ENCODE data around the gene ENDOD1. TPM values are rescaled to one million over a fixed set of nuclear protein-coding genes. Genes with fewer than 3 reads are reported as not detected.
A peak's percentile ranks its signal among the peaks of the same experiment; 100 is the strongest.
"Not testable (repeated sequence)": the region's sequence is repeated elsewhere in the genome, so short reads cannot be mapped to it uniquely, and the experiment has no call there.

Gene ENDOD1, protein sequence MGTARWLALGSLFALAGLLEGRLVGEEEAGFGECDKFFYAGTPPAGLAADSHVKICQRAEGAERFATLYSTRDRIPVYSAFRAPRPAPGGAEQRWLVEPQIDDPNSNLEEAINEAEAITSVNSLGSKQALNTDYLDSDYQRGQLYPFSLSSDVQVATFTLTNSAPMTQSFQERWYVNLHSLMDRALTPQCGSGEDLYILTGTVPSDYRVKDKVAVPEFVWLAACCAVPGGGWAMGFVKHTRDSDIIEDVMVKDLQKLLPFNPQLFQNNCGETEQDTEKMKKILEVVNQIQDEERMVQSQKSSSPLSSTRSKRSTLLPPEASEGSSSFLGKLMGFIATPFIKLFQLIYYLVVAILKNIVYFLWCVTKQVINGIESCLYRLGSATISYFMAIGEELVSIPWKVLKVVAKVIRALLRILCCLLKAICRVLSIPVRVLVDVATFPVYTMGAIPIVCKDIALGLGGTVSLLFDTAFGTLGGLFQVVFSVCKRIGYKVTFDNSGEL
- 4.3 TPM for polyA plus RNA-seq (2013, experiment 1 of 4)
- 4.5 TPM for polyA plus RNA-seq (2013, experiment 2 of 4)
- 3.4 TPM for polyA plus RNA-seq (2013, experiment 3 of 4)
- polyA plus RNA-seq (2013, experiment 4 of 4), result 4.3 TPM

DNA sequence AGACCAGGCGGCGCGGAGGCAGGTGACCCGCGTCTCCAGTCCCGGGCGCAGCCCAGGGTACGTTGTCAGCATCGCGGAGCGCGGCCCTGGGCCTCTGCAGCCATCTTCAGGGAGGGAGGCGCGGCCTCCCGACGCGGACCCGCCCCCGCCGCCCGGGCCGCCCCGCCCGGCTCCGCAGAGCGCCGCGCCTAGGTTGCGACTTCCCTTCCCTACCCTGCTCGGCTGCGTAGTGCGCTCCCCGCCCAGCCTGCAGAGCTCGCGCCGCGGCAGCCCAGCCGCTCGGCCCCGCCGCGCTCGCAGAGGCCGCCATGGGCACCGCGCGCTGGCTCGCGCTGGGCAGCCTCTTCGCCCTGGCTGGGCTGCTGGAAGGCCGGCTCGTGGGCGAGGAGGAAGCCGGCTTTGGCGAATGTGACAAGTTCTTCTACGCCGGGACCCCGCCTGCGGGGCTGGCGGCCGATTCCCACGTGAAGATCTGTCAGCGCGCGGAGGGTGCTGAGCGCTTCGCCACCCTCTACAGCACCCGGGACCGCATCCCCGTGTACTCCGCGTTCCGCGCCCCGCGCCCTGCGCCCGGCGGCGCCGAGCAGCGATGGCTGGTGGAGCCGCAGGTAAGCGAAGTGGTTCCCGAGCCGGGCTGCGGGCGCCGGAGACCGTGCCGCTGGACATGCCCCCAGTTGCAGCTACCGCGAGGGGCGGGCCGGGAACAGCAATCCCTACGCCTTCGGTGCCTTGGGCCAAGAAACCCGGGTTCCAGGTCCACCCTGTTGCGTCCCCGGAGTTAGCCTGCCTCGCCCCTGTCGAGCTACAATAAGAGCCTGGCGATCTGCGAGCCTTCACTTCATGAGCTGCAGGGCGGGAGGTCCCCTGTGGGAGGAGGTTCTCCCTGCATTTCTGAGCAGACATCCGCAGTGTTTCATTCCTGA, at the start of gene ENDOD1:
ENDOD1 (plus strand) TSS at position 227 of the 923 bp plus-strand sequence; CDS start at position 309, 82 bp downstream.
- H3K4me3 ChIP-seq (ENCODE audit: insufficient read depth, low read depth, low read length), result peak within 1 kb of the TSS; percentile 69
- H3K27ac ChIP-seq (ENCODE audit: insufficient read depth, low read depth, low read length, poor library complexity, severe bottlenecking), result no peak within 1 kb of the TSS
- WGBS, 2 experiments, result 0% methylated on average over 106 of the region's 106 CpGs
- H3K4me1 ChIP-seq (ENCODE audit: control insufficient read depth, insufficient read depth, low read length), result peaks cover 6% of the 10 kb centered on the region
- no peaks in the 10 kb centered on the region for H3K9me3 ChIP-seq (ENCODE audit: control insufficient read depth, low read length)
- peaks cover 40% of the 10 kb centered on the region for H3K27me3 ChIP-seq (ENCODE audit: control insufficient read depth, insufficient read depth, low read length, poor library complexity, severe bottlenecking)
- no peaks in the 10 kb centered on the region for H3K36me3 ChIP-seq (ENCODE audit: control insufficient read depth, insufficient read depth, low read length)

DNA sequence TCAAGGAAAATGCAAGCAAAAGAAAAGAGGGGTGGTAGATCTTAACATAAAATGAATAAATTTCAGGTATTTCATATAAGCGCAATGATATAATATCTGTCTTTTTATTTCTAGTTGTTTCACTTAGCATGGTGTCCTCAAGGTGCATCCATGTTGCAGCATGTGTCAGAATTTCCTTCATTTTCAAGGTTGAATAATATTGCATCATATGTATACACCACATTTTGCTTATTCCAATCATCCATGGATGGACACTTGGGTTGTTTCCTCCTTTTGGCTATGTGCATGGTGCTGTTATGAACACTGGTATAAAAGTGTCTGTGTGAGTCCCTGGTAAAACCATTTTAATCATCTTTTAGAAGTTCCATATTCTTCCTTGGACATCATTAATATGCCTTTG, 47.4 kb upstream of the ENDOD1 start:
- Histone ChIP-seq H3K27me3 (ENCODE audit: control insufficient read depth, insufficient read depth, low read length, poor library complexity, severe bottlenecking) (no peaks in the 10 kb centered on the region), H3K36me3 (ENCODE audit: control insufficient read depth, insufficient read depth, low read length) (no peaks in the 10 kb centered on the region), H3K4me3 (ENCODE audit: insufficient read depth, low read depth, low read length) (no peak overlapping the region), H3K27ac (ENCODE audit: insufficient read depth, low read depth, low read length, poor library complexity, severe bottlenecking) (no peak overlapping the region), H3K4me1 (ENCODE audit: control insufficient read depth, insufficient read depth, low read length) (no peaks in the 10 kb centered on the region), H3K9me3 (ENCODE audit: control insufficient read depth, low read length) (no peaks in the 10 kb centered on the region)
- 100% methylated on average over 1 of the region's 1 CpG for WGBS, 2 experiments

DNA sequence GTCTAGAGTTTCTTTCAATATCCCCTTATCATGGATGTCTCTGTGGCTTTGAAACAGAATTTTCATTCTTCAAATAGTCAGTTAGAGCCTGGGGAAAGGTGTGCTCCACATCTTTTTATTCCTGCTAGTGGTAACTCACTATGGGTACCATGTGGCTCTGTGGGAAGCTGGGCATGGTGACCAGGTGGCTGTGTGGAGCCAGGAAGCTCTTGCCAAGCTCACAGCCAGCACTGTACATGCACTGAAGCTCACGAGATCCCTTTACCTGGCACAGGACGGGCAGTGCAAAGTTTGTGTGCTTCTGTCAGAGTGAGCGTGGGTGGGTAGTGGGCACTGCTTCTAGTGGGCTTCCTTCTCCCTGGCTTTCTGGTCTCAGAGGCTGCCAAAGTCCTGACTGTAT, 46.7 kb upstream of the ENDOD1 start:
- WGBS, 2 experiments, result 94 to 95% methylated on average over 3 of the region's 3 CpGs
- H3K36me3 ChIP-seq (ENCODE audit: control insufficient read depth, insufficient read depth, low read length), result no peaks in the 10 kb centered on the region
- H3K27ac ChIP-seq (ENCODE audit: insufficient read depth, low read depth, low read length, poor library complexity, severe bottlenecking), result no peak overlapping the region
- no peaks in the 10 kb centered on the region for H3K27me3 ChIP-seq (ENCODE audit: control insufficient read depth, insufficient read depth, low read length, poor library complexity, severe bottlenecking)
- H3K9me3 ChIP-seq (ENCODE audit: control insufficient read depth, low read length), result no peaks in the 10 kb centered on the region
- no peaks in the 10 kb centered on the region for H3K4me1 ChIP-seq (ENCODE audit: control insufficient read depth, insufficient read depth, low read length)
- H3K4me3 ChIP-seq (ENCODE audit: insufficient read depth, low read depth, low read length), result no peak overlapping the region

DNA sequence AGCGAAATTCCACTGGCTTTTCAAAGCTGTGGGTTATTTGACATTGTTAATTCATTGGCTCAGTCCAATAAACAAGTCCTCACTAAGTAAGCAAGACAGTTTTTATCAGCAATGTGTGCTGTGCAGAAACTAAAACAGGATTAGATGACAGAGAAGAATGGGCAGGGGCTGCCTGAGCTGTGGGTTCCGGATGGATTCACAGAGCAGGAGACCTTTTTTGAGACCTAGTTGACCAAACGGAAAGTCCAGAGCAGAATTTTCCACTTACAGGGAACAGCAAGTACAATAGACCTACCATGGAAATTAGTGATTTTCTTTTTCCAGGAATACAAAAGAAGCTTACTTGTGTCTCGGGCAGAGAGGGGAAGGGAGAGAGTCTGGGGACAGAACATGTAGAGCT, 45.6 kb upstream of the ENDOD1 start:
- Histone ChIP-seq H3K27ac (ENCODE audit: insufficient read depth, low read depth, low read length, poor library complexity, severe bottlenecking) (no peak overlapping the region), H3K27me3 (ENCODE audit: control insufficient read depth, insufficient read depth, low read length, poor library complexity, severe bottlenecking) (no peaks in the 10 kb centered on the region), H3K4me1 (ENCODE audit: control insufficient read depth, insufficient read depth, low read length) (no peaks in the 10 kb centered on the region), H3K36me3 (ENCODE audit: control insufficient read depth, insufficient read depth, low read length) (no peaks in the 10 kb centered on the region), H3K9me3 (ENCODE audit: control insufficient read depth, low read length) (no peaks in the 10 kb centered on the region), H3K4me3 (ENCODE audit: insufficient read depth, low read depth, low read length) (no peak overlapping the region)
- WGBS, 2 experiments, result 89 to 90% methylated on average over 4 of the region's 4 CpGs

DNA sequence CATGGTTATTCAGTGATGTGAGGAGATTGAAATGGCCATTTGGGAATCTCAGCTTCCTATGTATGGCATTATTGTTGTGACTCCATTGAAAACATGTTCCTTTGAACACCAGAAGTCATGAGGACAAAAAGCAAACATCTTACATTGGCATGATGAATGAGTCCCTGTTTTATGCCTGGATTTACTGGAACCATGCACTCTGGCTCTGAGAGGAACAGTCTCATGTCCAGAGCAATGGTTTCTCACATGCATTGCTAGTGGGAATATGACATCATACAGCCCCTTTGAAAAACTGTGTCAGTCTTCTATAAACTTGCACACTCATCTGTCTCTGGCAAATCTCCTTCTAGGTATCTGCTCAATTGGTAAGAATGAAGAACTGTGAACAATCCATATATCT, 43.8 kb upstream of the ENDOD1 start:
- H3K36me3 ChIP-seq (ENCODE audit: control insufficient read depth, insufficient read depth, low read length), result no peaks in the 10 kb centered on the region
- H3K9me3 ChIP-seq (ENCODE audit: control insufficient read depth, low read length), result no peaks in the 10 kb centered on the region
- no peak overlapping the region for H3K27ac ChIP-seq (ENCODE audit: insufficient read depth, low read depth, low read length, poor library complexity, severe bottlenecking)
- no peaks in the 10 kb centered on the region for H3K27me3 ChIP-seq (ENCODE audit: control insufficient read depth, insufficient read depth, low read length, poor library complexity, severe bottlenecking)
- H3K4me3 ChIP-seq (ENCODE audit: insufficient read depth, low read depth, low read length), result no peak overlapping the region
- no peaks in the 10 kb centered on the region for H3K4me1 ChIP-seq (ENCODE audit: control insufficient read depth, insufficient read depth, low read length)

DNA sequence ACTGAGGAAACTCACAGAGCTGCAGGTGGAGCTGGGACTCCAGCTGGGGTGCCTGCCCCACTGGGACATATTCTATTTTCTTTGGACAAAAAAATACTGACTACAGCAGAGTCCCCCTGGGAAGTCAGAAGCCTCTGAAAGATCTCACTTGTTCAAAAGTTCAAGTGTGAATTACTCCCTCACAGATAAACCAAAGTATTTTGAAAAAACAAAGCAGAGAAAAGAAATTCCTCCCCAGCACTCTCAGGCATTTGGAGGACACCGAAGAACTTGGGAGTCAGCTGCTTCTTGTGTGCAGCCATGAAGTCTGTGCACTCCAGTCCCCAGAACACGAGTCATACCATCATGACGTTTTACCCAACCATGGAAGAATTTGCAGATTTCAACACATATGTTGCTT, 40.5 kb upstream of the ENDOD1 start, which contains the start of gene KDM4F:
KDM4F (plus strand) TSS at position 301 of the 400 bp plus-strand sequence.
- not testable (repeated sequence) for H3K27ac ChIP-seq (ENCODE audit: insufficient read depth, low read depth, low read length, poor library complexity, severe bottlenecking); H3K27me3 ChIP-seq (ENCODE audit: control insufficient read depth, insufficient read depth, low read length, poor library complexity, severe bottlenecking); H3K9me3 ChIP-seq (ENCODE audit: control insufficient read depth, low read length); H3K4me3 ChIP-seq (ENCODE audit: insufficient read depth, low read depth, low read length); H3K36me3 ChIP-seq (ENCODE audit: control insufficient read depth, insufficient read depth, low read length); H3K4me1 ChIP-seq (ENCODE audit: control insufficient read depth, insufficient read depth, low read length)
- WGBS, 2 experiments, result 95 to 100% methylated on average over 3 of the region's 3 CpGs

DNA sequence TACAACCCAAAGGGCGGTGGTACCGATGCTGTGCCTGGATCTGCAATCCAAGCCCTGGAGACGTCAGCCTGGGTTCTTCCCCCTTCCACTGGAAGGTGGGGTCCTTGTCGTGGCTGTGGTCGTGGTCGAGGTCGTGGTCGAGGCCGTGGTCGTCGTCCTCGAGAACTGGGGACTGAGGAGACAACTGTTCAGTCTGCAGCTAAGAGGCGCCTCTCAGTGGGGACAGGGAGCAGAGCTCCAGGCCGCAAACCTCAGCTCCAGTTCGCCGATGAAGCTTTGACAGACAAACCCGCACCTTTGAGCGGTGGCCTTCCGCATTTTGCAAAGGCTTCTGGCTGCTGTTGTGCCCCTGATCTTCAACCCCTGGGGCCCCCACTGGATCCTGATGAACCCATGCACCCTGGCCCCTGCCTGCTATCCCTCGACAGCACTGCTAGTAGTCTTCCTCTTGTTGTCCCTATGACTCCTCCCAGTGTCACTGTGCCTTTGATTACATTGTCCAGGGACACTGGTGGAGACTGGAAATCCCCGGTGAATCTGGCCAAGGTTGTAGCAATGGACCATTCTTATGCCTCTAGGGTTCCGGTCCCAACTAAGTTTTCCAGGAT, 38.9 kb upstream of the ENDOD1 start:
- no peaks in the 10 kb centered on the region for H3K4me1 ChIP-seq (ENCODE audit: control insufficient read depth, insufficient read depth, low read length)
- WGBS, 2 experiments, result 94 to 96% methylated on average over 22 of the region's 22 CpGs
- H3K27ac ChIP-seq (ENCODE audit: insufficient read depth, low read depth, low read length, poor library complexity, severe bottlenecking), result no peak overlapping the region
- no peaks in the 10 kb centered on the region for H3K27me3 ChIP-seq (ENCODE audit: control insufficient read depth, insufficient read depth, low read length, poor library complexity, severe bottlenecking)
- H3K9me3 ChIP-seq (ENCODE audit: control insufficient read depth, low read length), result no peaks in the 10 kb centered on the region
- no peak overlapping the region for H3K4me3 ChIP-seq (ENCODE audit: insufficient read depth, low read depth, low read length)
- H3K36me3 ChIP-seq (ENCODE audit: control insufficient read depth, insufficient read depth, low read length), result no peaks in the 10 kb centered on the region

DNA sequence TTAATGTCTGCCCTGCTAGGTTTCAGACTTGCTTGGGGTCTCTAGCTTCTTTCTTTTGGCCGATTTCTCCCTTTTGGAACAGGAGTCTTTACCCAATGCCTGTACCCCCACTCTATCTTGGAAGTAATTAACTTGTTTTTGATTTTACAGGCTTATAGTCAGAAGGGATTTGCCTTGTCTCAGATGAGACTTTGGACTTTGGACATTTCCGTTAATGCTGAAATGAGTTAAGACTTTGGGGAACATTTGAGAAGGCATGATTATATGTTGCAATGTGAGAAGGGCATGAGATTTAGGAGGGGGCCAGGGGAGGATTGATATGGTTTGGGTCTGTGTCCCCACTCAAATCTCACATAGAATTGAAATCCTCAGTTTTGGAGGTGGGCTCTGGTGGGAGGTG, 35.3 kb upstream of the ENDOD1 start:
- H3K9me3 ChIP-seq (ENCODE audit: control insufficient read depth, low read length), result no peaks in the 10 kb centered on the region
- H3K36me3 ChIP-seq (ENCODE audit: control insufficient read depth, insufficient read depth, low read length), result no peaks in the 10 kb centered on the region
- H3K27ac ChIP-seq (ENCODE audit: insufficient read depth, low read depth, low read length, poor library complexity, severe bottlenecking), result no peak overlapping the region
- no peak overlapping the region for H3K4me3 ChIP-seq (ENCODE audit: insufficient read depth, low read depth, low read length)
- H3K4me1 ChIP-seq (ENCODE audit: control insufficient read depth, insufficient read depth, low read length), result no peaks in the 10 kb centered on the region
- H3K27me3 ChIP-seq (ENCODE audit: control insufficient read depth, insufficient read depth, low read length, poor library complexity, severe bottlenecking), result no peaks in the 10 kb centered on the region
- WGBS, 2 experiments, result 87 to 93% methylated on average over 2 of the region's 2 CpGs

DNA sequence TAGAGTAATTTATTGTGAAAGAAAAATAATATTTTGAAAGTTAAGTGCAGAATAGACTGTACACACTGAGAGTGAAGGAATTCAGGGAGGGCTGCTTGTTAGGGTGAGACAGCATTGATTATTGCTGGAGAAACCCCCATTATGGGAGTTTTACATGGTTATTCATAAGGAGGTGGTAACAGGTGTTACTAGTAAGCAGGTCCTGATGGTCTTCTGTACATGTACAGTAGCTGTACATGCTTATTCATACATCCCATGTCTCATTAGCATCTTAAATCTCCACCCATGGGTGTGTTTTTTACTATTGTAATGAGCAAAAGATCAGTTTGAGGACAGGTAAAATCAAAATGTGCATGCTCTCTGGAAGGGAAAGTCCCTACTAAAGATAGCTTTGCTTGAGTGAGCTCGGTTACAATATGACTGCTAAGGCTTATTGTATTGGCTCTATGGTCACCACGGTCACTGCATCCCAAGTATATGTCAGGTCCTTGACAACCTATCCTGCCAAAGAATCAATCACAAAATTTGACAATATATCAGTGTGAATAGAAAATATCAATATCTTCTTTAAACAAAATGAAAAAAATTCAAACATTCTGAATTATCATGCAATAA, 34.3 kb upstream of the ENDOD1 start:
- Histone ChIP-seq H3K4me3 (ENCODE audit: insufficient read depth, low read depth, low read length) (no peak overlapping the region), H3K27ac (ENCODE audit: insufficient read depth, low read depth, low read length, poor library complexity, severe bottlenecking) (no peak overlapping the region), H3K4me1 (ENCODE audit: control insufficient read depth, insufficient read depth, low read length) (no peaks in the 10 kb centered on the region), H3K27me3 (ENCODE audit: control insufficient read depth, insufficient read depth, low read length, poor library complexity, severe bottlenecking) (no peaks in the 10 kb centered on the region), H3K9me3 (ENCODE audit: control insufficient read depth, low read length) (no peaks in the 10 kb centered on the region), H3K36me3 (ENCODE audit: control insufficient read depth, insufficient read depth, low read length) (no peaks in the 10 kb centered on the region)
- 50% methylated on average over 2 of the region's 2 CpGs for WGBS, 2 experiments
